OCI-LY3 (cell line): Measurements from ENCODE around the gene TEPSIN.

Experiments
- EZH2phosphoT487 ChIP-seq: fragments of 200-600 bp; shearing (Covaris generic); IDR thresholded peaks from 2 replicates; pipeline ENCODE4 v1.6.1; 2018; ENCODE audit warnings: antibody characterized with exemption, mixed run types, low read depth
- TF ChIP-seq, protein P1 (sequence below): fragments of 200-600, 300-600 bp; sonication (generic); IDR thresholded peaks from 2 replicates; pipeline ENCODE4 v1.5.1; 2014; ENCODE audit warnings: antibody characterized with exemption, low read length, low read depth

DNA sequence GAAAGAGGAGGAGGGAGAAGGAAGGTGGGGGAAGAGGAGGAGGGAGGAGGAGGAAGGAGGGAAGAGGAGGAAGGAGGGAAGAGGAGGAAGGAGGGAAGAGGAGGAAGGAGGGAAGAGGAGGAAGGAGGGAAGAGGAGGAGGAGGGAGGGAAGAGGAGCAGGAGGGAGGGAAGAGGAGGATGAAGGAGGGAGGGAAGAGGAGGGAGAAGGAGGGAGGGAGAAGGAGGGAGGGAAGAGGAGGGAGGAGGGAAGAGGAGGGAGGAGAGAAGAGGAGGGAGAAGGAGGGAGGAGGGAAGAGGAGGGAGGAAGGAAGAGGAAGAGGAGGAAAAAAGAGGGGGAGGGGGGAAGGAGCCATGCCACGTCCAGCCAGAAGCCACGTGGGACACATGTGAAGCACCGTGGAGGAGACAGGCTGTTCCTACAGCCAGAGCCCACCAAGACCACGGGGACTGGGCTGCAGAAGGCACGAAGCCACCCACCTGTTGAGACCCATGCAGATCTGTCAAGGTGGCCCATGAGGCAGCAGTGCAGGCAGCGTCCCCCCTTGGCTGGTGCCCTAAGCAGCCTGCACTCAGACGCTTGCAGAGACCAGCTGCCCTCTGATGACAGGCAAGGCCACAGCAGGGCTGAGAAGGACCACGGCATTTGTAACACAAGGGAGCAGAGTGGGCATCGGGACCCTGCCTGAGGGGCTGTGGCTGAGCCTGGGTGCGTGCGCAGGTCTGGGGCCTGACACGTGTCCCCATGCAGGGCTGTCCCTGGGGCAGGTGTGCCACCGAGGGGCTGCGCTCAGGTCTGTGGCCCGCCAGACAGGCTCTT lies 10.6 kb upstream of the TEPSIN start:
- TF ChIP-seq, protein P1, sequence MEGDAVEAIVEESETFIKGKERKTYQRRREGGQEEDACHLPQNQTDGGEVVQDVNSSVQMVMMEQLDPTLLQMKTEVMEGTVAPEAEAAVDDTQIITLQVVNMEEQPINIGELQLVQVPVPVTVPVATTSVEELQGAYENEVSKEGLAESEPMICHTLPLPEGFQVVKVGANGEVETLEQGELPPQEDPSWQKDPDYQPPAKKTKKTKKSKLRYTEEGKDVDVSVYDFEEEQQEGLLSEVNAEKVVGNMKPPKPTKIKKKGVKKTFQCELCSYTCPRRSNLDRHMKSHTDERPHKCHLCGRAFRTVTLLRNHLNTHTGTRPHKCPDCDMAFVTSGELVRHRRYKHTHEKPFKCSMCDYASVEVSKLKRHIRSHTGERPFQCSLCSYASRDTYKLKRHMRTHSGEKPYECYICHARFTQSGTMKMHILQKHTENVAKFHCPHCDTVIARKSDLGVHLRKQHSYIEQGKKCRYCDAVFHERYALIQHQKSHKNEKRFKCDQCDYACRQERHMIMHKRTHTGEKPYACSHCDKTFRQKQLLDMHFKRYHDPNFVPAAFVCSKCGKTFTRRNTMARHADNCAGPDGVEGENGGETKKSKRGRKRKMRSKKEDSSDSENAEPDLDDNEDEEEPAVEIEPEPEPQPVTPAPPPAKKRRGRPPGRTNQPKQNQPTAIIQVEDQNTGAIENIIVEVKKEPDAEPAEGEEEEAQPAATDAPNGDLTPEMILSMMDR, result no peak
- TF ChIP-seq EZH2phosphoT487, result no peak
